HepG2 (cell line): ENCODE measurements around the gene ZMYND8. TPM values are rescaled to one million over a fixed set of nuclear protein-coding genes. Genes with fewer than 3 reads are reported as not detected.
A peak's percentile ranks its signal among the peaks of the same experiment; 100 is the strongest.

Source experiments
- ATF2 ChIP-seq: sonication (generic); formaldehyde crosslinking; IDR thresholded peaks from 2 replicates; pipeline ENCODE4 v1.4.0; 2020; ENCODE audit warnings: missing genetic modification reagents
- ATF6 ChIP-seq: sonication (generic); formaldehyde crosslinking; conservative IDR thresholded peaks from 2 replicates; pipeline ENCODE4 v1.4.0; 2020; ENCODE audit warnings: missing genetic modification reagents
- CBX1 ChIP-seq: IDR thresholded peaks from one replicate; pipeline ENCODE4 v1.6.1; 2016; ENCODE audit warnings: antibody characterized with exemption, low read depth
- DR1 ChIP-seq: sonication (generic); formaldehyde crosslinking; IDR thresholded peaks from 2 replicates; pipeline ENCODE4 v1.8.0; 2021; ENCODE audit warnings: mild to moderate bottlenecking, missing genetic modification reagents, inconsistent platforms
- JUN ChIP-seq: sonication (generic); formaldehyde crosslinking; IDR thresholded peaks from 2 replicates; pipeline ENCODE4 v1.4.0; 2020; ENCODE audit warnings: mild to moderate bottlenecking, missing genetic modification reagents
- KDM5B ChIP-seq: sonication (generic); formaldehyde crosslinking; IDR thresholded peaks from 2 replicates; pipeline ENCODE4 v1.4.0; 2020; ENCODE audit warnings: missing genetic modification reagents, mild to moderate bottlenecking, borderline replicate concordance
- NR2C2 ChIP-seq: sonication (generic); formaldehyde crosslinking; IDR thresholded peaks from 2 replicates; pipeline ENCODE4 v1.4.0; 2020; ENCODE audit warnings: missing genetic modification reagents, mild to moderate bottlenecking, moderate library complexity, borderline replicate concordance
- SETDB1 ChIP-seq: sonication (generic); formaldehyde crosslinking; IDR thresholded peaks from 2 replicates; pipeline ENCODE4 v1.5.1; 2020; ENCODE audit warnings: missing genetic modification reagents, mild to moderate bottlenecking, borderline replicate concordance
- SKI ChIP-seq: fragments of 450-650 bp; IDR thresholded peaks from one replicate; pipeline ENCODE4 v1.6.1; 2018; ENCODE audit warnings: mild to moderate bottlenecking; ENCODE audit not compliant: partially characterized antibody
- SPEN ChIP-seq: sonication (generic); formaldehyde crosslinking; IDR thresholded peaks from 2 replicates; pipeline ENCODE4 v1.5.1; 2020; ENCODE audit warnings: low read depth, mild to moderate bottlenecking, missing genetic modification reagents
- ZBTB14 ChIP-seq: sonication (generic); formaldehyde crosslinking; IDR thresholded peaks from 2 replicates; pipeline ENCODE4 v1.4.0; 2020; ENCODE audit warnings: missing genetic modification reagents
- ZKSCAN5 ChIP-seq: sonication (generic); formaldehyde crosslinking; IDR thresholded peaks from 2 replicates; pipeline ENCODE4 v1.5.1; 2020; ENCODE audit warnings: mild to moderate bottlenecking, missing genetic modification reagents
- ZNF121 ChIP-seq: sonication (generic); formaldehyde crosslinking; IDR thresholded peaks from 2 replicates; pipeline ENCODE4 v1.5.0; 2020; ENCODE audit warnings: mild to moderate bottlenecking, missing genetic modification reagents
- ZNF430 ChIP-seq: sonication (generic); formaldehyde crosslinking; IDR thresholded peaks from 2 replicates; pipeline ENCODE4 v1.9.0; 2021; ENCODE audit warnings: mild to moderate bottlenecking, missing genetic modification reagents
- ZNF510 ChIP-seq: sonication (generic); formaldehyde crosslinking; IDR thresholded peaks from 2 replicates; pipeline ENCODE4 v1.4.0; 2020; ENCODE audit warnings: low read depth, mild to moderate bottlenecking, missing genetic modification reagents
- ZNF563 ChIP-seq: sonication (generic); formaldehyde crosslinking; IDR thresholded peaks from 2 replicates; pipeline ENCODE4 v1.8.0; 2022; ENCODE audit warnings: mild to moderate bottlenecking, moderate library complexity, missing genetic modification reagents
- ZNF605 ChIP-seq: sonication (generic); formaldehyde crosslinking; IDR thresholded peaks from 2 replicates; pipeline ENCODE4 v1.8.0; 2022; ENCODE audit warnings: mild to moderate bottlenecking, missing genetic modification reagents
- ZNF644 ChIP-seq: IDR thresholded peaks from 2 replicates; pipeline ENCODE4 v1.6.1; 2016; ENCODE audit warnings: low read depth
- ZNF691 ChIP-seq: sonication (generic); formaldehyde crosslinking; IDR thresholded peaks from 2 replicates; pipeline ENCODE4 v1.4.0; 2020; ENCODE audit warnings: missing genetic modification reagents, low read depth, mild to moderate bottlenecking, borderline replicate concordance
- polyA plus RNA-seq, 8 experiments: library from polyadenylated mRNA; depleted of rRNA in 3 of 8; stranded (reverse) in 7 of 8; unstranded in 1 of 8; fragments of >200 nt; fragmentation: Illumina TruSeq in 4 of 8; extraction: Trizol in 4 of 8; gene quantifications; 2 replicates each; pipeline versions ENCODE4 v1.2.1 to v1.2.3, GENCODE V29; 2011 to 2016; ENCODE audit warnings: low read depth in 4 of 8, missing spikeins in 1 of 8, mixed read lengths in 1 of 8; ENCODE audit not compliant: insufficient read depth in 1 of 8
- total RNA-seq, 5 experiments: library from RNA; depleted of rRNA; stranded (reverse); fragments of >200 nt; fragmentation: Illumina TruSeq; extraction: Trizol; gene quantifications; 2 replicates each; pipeline ENCODE4 v1.2.3, GENCODE V29; 2016; ENCODE audit warnings: low read depth in 1 of 5

ZMYND8 gene
- total and polyA plus RNA-seq, 2 of the 13 experiments (the other 11 are each of a cell fraction or from before 2014, with no cell fraction given) = 53.9 to 84.7 TPM

- peak; percentile 43; the same call in 1 of the 2 replicates for TF ChIP-seq ZNF691 (CRISPR knock-in tag)
- TF ChIP-seq ZBTB14 = 0 out of 2 replicates have a peak, but pooled peaks have one; percentile 7
- peak; percentile 72 for TF ChIP-seq KDM5B (CRISPR knock-in tag)
- TF ChIP-seq ZNF121 = peak; percentile 49; the same call in 1 of the 2 replicates
- TF ChIP-seq NR2C2 (CRISPR knock-in tag) = no peak
- peak; percentile 67; the same call in 1 of the 2 replicates for TF ChIP-seq ZNF563
- TF ChIP-seq ZKSCAN5 (CRISPR knock-in tag) = peak; percentile 69; the same call in 1 of the 2 replicates
- peak; percentile 84; the same call in 1 of the 2 replicates for TF ChIP-seq ZNF605 (CRISPR knock-in tag)
- TF ChIP-seq DR1 = no peak
- TF ChIP-seq ZNF430 (CRISPR knock-in tag) = peak; percentile 88
- TF ChIP-seq ZNF510 (CRISPR knock-in tag) = no peak
- TF ChIP-seq ATF2 (CRISPR knock-in tag) = peak; percentile 33; the same call in 1 of the 2 replicates
- no peak for TF ChIP-seq ATF6 (CRISPR knock-in tag)
- peak; percentile 38; the same call in 1 of the 2 replicates for TF ChIP-seq JUN (CRISPR knock-in tag)
- no peak for TF ChIP-seq SPEN (CRISPR knock-in tag)
- TF ChIP-seq ZNF644 = peak; percentile 26
- peak; percentile 4 for TF ChIP-seq CBX1
- TF ChIP-seq SETDB1 (CRISPR knock-in tag) = no peak
- TF ChIP-seq SKI = no peak
Measured at GRCh38 chr20:47202733-47203667, 153.5 kb downstream of the ZMYND8 start (continued).
